ENCODE measurements around the gene TGDS.

TGDS gene

GRCh38 chr13:94599877-94600276, 3.9 kb upstream of the TGDS start:
- DNase-seq: no peak

GRCh38 chr13:94598281-94598680, 2.3 kb upstream of the TGDS start:
- no peak for DNase-seq

GRCh38 chr13:94596575-94596971, 621 bp upstream of the TGDS start:
- no peak for DNase-seq

GRCh38 chr13:94595001-94595949, 677 bp downstream of the TGDS start:
- no peak for DNase-seq

- no peak for DNase-seq
These were observed 5.2 kb downstream of the TGDS start for GRCh38 chr13:94590744-94591143.

GRCh38 chr13:94588541-94588940, 7.4 kb downstream of the TGDS start:
- DNase-seq: no peak

- no peak for DNase-seq
These were observed 9.6 kb downstream of the TGDS start for GRCh38 chr13:94586371-94586770.

- no peak for DNase-seq
These were observed 10.3 kb downstream of the TGDS start for GRCh38 chr13:94585543-94586101.

GRCh38 chr13:94583926-94584325, 12.0 kb downstream of the TGDS start:
- no peak for DNase-seq

- DNase-seq: no peak
These were observed 16.9 kb downstream of the TGDS start for GRCh38 chr13:94579063-94579462.

GRCh38 chr13:94569615-94570014, 26.3 kb downstream of the TGDS start:
- no peak for DNase-seq

GRCh38 chr13:94568443-94568842, 27.5 kb downstream of the TGDS start:
- DNase-seq: no peak

- DNase-seq: no peak
These were observed 28.4 kb downstream of the TGDS start for GRCh38 chr13:94567581-94567980.

- no peak for DNase-seq
These were observed 34.8 kb downstream of the TGDS start for GRCh38 chr13:94561126-94561525.

GRCh38 chr13:94560116-94560515, 35.8 kb downstream of the TGDS start:
- no peak for DNase-seq

- DNase-seq: no peak
These were observed 36.6 kb downstream of the TGDS start for GRCh38 chr13:94559222-94559795.

GRCh38 chr13:94558716-94559115, 37.2 kb downstream of the TGDS start:
- no peak for DNase-seq

- DNase-seq: no peak
These were observed 38.2 kb downstream of the TGDS start for GRCh38 chr13:94557684-94558235.

- DNase-seq: no peak
These were observed 39.3 kb downstream of the TGDS start for GRCh38 chr13:94556621-94557020.

GRCh38 chr13:94556041-94556440, 39.9 kb downstream of the TGDS start:
- DNase-seq: no peak

GRCh38 chr13:94553766-94554165, 42.2 kb downstream of the TGDS start:
- DNase-seq: no peak

- DNase-seq: no peak
These were observed 43.9 kb downstream of the TGDS start for GRCh38 chr13:94552095-94552494.

GRCh38 chr13:94550062-94550738, 45.8 kb downstream of the TGDS start:
- no peak for DNase-seq
